ENCODE results near the gene CA12.
"Not testable (repeated sequence)": the region's sequence is repeated elsewhere in the genome, so short reads cannot be mapped to it uniquely, and the experiment has no call there.

CA12 gene

DNA sequence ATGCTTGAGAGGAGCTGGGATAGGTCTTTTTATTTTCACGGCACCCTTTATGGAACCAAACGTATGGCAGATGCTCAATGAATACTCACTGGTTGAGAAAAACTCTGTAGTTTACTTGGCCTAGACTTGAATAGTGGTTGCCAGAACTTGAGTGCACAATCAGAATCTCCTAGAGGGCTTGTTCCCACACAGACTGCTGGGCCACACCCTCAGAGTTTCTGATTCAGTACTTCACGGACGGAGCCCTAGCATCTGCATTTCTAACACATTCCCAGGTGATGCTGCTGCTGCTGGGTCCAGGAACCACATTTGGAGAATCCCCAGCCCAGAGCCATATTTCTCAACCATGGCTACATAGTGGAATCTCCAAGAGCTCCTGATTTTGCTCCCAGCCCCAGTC is 24.6 kb downstream of the CA12 start:
- DNase-seq (ENCODE audit: low read depth): no peak

DNA sequence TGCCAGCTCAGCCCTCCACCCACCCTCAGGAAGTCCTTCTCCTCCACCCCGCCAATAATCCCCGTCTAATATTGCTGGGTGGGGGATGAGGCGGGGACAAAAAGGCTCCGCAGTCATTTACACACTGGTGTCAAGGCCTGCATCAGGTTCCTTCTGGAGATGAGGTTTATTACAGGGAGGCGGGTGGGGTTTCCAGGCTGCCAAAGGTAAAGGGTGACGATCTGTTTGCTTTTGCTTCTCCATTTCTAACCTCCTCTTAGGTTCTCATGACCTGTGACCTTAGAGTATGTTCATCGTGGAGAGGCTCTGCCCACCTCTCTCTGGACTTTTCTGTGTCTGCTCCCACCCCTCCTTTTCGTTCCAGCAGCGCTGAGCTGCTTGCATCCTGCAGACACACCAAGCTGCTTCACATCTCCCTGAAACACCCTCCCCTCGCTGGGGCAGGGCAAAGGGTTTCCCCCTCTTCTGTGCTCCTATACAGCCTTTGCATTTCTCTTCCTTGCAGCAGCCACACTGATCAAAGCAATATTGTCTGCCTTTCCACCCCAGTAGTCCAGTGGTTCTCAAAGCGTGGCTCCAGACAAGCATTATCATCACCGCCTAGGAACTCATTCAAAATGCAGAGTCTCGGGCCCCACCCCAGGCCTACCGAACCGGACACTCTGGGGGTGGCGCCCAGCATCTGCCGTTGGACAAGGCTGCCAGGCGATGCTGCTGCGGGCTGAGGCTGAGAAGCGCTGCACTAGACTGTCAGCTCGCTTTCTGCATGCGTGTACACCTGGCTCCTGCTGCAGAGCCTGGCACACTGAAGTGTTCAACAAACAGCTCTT is 26.6 kb downstream of the CA12 start:
- no peak for DNase-seq (ENCODE audit: low read depth)

DNA sequence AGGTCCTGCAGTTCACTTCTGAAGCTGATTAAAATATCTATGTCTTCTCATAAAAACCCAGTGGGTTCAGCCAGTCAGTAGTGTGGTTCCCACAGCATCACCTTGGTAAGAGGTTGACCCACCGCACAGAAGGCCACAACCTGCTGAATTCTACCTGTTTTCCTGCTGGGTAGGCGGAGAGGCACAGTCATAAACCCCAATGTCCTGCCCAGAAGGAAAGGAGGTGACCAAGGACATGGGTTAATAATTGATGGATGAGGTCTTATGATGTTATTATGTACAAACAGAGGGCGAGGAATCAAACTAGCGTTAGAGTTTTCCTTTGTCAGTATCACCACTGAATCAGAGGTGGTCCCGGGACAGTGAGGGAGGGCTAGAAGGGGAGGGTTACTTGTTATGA is 27.8 kb downstream of the CA12 start:
- DNase-seq (ENCODE audit: low read depth): no peak

DNA sequence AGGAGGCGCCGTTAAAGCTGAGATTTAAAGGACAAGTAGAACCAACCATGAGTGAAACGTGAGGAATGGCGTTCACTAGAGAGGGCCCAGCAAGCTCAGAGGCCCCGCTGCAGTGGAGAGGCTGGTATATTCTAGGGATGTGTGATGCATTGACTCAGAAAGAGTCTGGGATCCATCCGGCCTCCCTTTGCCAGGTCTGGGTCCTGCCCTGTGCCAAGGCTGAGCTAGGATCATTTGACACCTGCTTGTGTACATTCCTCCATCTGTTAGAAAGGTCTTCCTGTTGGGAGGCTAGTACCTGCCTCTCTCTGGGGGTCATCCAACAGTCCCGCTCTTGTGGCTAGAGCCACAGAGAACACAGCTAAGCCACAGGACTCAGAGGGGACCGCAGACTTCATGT is 28.4 kb downstream of the CA12 start:
- no peak for DNase-seq (ENCODE audit: low read depth)

DNA sequence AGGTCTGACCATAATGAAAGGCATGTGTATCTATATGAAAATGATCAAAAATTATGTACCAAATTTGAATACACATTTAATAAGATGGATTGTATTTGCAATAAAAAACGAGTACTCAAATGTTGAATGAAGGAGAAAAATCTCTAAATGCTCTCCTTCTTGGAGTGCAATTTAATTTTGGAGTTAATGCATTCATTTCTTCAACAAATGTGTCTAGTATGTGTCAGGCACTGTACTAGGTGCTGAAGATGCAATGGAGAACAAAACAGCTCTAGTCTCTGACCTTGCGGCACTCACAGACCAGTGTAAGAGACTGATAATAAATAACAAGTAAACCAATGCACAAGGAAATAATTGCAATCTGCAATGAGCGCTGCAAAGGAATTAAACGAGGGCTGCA is 28.8 kb downstream of the CA12 start:
- no peak for DNase-seq (ENCODE audit: low read depth)

DNA sequence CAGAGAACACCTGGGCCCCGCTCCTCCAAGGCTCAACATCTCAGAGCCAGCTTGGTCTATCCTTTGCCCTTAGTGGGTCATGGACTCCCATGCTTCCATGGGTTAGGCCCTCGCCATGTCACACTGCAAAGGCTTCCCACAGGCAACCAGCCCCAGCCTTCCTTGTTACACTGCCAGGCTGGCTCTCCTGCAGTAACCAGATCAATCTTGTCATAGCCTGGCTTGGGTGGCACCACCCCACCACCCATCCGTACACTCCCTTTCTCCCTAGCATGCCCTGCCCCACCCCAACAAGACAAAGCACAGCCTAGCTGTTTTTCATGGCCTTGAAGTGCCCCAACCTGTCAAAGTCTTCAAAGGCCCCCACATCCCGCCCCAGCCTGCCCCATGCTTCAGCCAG is 30.5 kb downstream of the CA12 start:
- DNase-seq (ENCODE audit: low read depth): no peak

DNA sequence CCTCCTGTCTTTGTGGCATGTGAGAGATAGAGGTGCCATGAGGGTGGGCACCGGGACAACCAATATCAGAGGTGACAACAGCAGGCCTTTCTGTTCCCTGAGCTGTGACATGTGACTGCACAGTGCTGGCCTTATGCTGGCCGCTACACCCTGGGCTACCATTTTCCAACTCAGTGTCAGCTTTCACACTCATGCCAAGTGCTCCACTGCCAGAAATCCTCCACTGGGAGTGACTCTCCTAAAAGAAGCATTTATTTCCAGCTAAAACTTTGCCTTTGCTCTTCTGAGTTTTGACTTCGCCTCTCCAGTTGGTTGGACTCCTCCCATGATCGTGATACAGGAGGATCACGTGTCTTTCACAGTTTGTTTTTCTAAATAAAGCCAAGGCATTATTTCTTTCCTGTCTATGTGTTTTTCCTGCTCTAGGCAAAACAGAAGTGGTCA is 31.4 kb downstream of the CA12 start:
- DNase-seq (ENCODE audit: low read depth): no peak

DNA sequence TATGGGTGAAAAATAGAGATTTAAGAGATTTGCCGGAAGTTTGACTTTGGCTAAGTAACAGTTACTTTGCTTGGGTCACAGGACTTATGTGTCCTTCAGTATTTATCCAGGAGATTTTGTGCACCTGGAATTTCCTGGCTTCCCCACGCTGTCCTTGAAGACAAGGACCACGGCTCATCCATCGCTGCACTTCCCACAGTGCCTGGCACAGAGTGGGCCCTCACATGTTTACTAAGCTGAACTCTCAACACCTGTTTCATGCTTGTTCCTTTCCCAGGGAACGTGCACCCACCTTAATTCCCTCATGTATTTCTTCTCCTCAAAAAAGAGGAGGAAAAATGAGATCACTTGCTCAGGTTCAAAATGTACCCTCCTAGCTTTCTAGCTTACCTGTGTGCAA is 32.0 kb downstream of the CA12 start:
- no peak for DNase-seq (ENCODE audit: low read depth)

DNA sequence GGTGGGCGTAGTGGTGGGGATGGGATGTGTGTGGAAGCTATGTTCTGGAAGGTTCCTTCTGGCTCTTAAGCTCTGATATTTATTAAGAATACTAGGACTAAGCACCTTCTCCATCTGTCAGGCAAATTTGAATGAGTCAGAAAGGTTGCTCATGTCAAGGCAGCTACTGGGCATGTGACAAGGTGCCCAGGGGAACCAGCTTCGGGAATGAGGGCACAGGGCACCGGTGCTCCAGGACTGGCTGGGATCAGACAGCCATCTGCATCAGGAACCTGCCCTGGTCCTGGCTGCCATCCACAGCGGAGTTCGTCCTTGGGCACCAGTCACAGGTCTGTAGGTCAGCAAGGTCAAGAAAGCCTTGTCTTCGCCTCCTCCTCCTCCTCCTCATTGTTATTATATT is 32.5 kb downstream of the CA12 start:
- no peak for DNase-seq (ENCODE audit: low read depth)

DNA sequence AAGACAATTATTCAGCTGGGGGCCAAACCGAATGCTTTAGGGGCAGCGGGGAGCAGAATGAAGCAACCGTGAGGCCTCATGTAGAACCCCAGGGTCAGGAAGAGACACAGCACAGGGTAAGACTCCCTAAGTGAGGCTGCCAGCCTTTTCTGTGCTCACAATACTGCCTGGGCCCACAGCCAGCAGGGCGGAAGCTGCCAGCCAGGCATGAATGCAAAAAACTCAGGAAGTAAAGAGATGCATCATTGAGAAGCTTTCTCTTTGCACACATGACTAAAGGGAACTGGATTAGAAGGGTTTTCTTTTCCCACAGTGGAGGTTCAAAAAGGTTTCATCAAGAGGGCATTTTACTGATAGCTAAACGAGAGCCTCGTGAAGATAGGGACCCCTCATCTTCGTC is 33.3 kb downstream of the CA12 start:
- no peak for DNase-seq (ENCODE audit: low read depth)

DNA sequence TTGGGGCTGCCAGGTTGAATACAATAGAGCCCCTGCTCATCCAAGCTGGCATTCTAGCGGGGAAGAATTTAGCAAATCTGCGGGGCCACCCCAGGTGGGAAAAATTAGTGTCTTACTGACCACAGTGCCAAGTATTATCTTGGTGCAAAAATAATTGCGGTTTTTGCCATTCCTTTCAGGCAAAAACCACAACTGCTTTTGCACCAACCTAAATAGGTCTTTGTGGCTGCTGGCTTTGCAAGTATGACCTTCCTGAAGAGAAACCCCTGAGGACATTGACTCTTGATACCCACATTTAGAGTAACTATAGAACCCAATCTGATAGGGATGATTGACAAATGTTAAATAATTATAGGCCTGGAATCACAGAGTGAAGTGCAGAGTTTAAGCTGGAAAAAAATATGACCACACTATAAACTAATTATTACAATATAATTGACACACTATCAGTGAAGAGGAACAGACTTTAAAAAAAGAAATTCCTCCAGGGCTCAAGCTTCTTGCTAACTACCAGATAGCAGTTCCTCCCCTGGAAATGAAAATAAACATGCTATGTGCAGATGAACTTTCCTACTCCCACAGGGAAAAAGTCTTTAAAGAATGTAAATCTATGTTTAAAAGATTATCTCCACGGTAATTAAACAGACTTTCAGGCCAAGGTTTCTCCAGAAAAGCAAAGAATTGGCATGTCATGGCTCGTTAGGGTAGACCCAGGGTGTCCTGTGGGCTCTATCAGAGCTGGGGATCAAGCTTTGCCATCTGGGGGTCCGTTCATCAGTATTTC is 34.4 kb downstream of the CA12 start:
- DNase-seq (ENCODE audit: low read depth): no peak

DNA sequence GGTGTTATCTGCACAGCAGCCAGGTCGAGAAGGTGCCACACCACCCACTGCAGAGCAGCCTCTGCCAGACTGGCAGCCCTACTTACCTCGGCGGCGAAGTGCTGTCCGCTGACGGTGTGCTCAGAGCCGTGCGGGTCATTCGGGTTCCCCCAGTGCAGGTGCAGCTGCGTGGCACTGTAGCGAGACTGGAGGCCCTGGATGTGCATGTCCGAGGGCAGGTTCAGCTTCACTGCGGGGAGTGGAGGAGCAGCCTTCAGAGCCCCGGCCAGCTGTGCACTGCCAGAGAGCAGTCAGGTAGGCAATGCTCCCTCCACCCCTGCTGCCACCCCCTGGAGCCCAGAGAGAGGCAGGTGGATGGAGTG is 36.3 kb downstream of the CA12 start:
- DNase-seq (ENCODE audit: low read depth): no peak

DNA sequence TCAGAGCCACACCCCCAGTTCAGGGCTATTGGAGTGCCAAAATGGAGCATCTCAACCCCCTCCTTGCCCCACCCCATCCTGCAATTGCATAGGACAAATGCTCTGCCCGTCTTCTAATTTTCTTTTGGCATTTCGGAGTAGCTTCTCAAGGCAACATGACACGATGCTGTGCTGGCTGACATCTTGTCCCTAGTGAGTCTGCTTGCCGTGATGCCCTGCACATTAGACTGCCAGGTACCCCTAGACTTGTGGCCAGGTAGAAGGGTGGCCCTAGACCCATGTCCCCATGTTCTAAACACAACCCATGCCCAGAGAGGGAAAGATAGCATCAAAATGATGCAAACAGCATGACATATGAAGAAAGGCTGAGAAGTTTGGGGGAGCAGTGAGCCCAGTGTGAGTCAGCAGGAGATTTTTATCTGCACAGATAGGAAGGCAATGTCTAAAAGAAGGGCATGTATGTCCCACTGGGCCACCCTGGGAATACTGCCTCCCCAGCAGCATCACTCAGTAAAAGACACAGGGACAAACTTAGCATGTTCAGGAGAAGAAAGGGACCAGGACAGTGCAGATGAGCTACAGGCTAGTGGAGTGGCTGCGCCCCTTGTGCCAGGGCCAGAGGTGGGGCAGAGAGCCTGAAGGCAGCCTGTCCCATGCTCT is 36.8 kb downstream of the CA12 start:
- DNase-seq (ENCODE audit: low read depth): no peak

DNA sequence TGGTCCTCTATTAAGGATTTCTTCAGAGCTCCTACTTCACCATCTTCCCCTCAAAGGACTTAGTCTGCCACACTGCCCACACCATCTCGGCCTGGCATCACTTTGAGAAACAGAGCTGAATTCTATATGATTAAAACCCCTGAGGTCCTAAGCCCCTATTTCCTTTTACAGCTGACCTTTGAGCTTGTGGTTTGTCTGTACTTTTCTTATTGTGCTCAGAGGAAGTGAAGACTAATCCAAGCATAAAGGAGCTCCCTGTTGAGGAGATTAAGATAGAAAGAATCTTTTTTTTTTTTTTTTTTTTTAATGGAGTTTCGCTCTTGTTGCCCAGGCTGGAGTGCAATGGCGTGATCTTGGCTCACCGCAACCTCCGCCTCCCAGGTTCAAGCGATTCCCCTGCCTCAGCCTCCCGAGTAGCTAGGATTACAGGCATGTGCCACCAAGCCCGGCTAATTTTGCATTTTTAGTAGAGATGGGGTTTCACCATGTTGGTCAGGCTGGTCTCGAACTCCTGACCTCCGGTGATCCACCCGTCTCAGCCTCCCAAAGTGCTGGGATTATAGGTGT is 38.6 kb downstream of the CA12 start:
- DNase-seq (ENCODE audit: low read depth): not testable (repeated sequence)

DNA sequence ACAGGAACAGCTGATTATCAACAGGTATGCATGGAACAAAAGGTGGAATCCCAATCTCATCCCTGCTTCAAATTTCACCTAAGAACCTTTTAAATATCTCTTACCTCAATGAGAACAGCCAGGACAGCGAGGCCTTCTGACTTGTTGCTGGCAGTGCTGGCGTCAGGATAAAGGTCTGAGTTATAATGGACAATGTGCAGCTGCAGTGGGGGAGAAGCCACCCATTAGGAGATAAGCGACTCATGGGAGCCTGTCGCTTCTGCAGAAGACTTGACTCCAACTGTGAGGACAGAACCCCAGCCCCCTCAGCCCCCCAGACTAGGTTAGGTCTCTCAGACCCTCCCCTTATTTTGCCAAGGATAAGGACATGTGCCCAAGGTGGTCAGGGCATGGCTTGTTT is 39.7 kb downstream of the CA12 start:
- no peak for DNase-seq (ENCODE audit: low read depth)

DNA sequence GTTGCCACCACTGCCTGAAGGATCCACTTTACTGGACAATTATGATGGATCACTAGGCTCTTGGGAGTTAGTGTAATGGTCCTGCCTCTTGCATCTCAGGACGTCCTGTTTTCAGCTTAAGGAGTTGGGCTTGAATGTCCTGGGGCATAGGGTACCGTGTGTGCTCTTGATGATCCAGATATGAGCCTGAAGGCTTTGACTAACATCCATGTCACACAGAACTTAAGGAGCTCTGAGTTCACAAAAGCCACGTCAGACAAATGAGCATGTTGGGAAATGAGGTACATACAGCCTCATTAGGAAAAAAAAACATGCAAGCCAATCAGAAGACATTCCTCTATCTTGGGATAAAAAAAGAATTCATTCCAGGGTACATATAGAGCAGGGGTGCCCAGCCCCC is 40.8 kb downstream of the CA12 start:
- DNase-seq (ENCODE audit: low read depth): no peak

DNA sequence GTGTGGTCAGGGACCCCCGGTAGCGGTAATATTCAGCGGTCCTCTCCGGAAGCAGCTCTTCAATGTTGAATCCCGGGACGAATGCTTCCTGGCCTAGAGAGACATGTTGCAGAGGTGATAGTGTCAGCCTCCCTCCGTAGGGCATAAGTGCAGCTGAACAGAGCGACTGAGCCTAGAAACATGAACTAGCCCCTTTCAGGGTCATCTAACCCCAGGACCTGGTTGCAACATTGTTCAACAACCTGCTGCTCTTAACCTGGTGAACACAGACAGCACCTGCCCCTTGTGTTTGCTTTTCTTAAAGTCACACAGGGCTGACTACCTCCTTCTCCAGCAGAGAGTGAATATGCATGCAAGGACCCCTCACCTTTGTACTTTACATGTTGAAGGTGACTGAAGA is 41.3 kb downstream of the CA12 start:
- no peak for DNase-seq (ENCODE audit: low read depth)

DNA sequence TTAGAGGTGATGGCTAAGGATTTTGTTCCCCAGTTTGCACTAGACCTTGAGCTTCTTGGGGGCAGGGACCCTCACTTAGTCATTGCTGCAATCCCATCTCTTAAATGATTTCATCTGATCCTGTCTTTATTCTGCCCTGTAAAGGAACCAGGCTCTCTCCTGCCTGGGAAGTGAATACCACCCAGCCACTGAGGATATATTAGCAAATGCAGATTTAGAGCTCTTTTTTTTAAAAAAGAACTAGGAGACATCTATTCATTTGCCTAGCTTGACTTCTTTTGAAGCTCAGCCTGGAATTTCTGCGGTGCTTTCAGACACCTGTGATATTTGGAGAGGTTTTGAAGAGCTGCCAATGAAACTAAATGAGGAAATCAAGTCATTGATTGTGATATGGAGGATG is 41.8 kb downstream of the CA12 start:
- no peak for DNase-seq (ENCODE audit: low read depth)

DNA sequence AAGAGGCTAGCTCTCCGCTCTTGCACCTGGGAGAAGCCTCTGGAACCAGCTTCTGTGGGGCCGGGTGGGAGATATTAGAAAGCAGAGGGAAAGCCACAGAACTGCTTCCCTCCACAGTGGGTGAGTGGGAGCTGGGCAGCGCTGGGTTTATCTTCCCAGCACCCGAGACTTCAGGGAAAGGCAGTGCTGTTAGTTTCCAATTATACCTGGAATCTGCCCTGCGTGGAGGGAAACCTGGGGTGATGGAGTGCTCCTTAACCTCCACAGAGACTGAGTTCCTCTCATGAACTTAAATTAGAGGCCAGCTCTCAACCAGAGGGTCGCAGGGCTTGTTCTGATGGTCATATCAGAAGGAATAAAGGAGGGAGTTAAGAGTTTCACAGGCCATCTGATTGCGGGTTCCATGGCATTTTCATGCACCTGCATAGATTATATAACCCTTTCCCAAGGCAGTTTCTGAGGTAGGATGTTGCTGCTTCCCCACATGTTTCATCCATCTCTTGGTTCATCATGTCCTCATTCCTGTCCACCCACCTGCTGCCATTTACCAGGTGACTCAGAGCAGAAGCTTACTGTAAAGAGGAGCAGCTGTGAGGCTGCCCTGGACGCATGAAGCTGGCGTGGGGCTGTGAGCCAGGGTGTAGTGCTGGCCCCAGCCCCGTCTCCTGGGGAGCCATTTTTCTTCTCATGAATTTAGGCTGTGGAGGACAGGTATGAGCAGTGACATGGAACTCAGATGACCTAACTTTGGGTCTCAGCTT is 42.5 kb downstream of the CA12 start:
- no peak for DNase-seq (ENCODE audit: low read depth)

DNA sequence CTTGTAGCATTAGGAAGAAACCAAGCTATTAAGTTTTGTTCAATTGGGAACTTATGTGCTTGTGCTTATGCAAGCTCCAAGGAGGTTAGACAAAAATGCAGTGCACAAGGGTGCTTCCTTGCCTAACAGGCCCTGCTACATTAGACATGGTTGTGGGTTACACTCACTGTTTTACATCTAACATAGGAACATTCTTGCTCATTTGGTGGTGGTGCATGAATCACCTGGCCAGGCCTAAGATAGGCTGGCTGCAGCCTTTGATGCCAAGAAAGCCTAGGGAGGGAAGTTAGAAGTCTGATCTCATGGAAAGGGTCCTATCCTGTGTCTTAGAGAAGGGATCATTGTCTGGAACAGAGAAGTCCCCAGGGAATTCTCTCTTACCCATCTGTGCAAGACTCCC is 43.5 kb downstream of the CA12 start:
- no peak for DNase-seq (ENCODE audit: low read depth)

DNA sequence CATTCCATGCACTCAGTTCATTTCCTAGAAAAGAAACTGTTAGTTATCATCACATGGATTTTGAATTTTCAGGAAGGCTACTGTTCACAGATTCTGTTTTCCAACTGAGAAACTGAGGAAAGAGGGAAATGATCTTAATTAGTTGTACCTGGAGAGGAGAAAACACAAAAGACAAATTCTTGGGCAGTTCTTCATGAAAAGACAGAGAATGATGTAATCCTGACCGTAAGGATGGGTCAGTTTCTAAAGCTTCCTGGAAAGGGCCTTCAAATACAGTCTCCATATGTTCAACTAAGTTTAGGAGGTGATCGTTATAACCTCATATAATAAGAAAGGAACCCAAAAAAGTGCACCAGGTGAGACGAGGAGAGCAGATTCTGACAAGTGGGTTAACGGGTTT is 44.6 kb downstream of the CA12 start:
- DNase-seq (ENCODE audit: low read depth): no peak
